HG02571 (cell line): ENCODE results near the gene PDE2A.

Experiments
- ATAC-seq: cut with Tn5 transposase; IDR thresholded peaks from one replicate; pipeline ENCODE4 v1.9.1; 2021; ENCODE audit warnings: mild to moderate bottlenecking, moderate library complexity; ENCODE audit not compliant: unreplicated experiment

PDE2A gene

DNA sequence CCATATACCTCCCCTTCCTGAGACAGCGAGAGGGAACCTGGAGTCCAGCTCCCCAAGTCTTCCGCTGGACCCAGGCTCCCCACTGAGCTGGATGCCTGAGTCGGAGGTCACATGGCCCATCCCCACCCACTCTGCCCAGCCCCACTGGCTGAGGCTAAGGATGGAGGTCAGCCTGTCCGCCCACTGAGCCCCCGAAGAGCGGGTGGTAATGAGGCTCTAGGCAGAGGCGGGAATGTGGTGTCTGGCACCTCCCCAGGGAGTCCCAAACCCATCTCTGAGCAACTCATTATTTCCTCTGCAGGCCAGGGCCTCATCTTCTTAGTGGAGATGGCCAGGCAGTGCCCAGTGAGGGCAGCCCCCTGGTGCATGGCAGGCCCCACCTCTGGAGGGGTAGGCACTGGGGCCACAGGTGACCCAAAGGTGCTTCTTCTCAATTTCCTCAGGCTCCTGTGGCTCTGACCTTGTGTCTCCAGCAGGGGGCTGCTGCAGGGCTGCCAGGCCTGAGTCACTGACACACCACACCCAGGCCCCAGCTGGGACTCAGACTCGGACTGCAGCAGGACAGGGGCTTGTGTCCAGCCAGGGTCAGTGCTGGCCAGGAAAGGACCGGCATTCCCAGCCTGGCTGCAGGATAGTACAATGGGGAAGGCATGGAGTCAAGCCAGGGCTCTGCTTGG lies 10.2 kb upstream of the PDE2A start:
- ATAC-seq, result no peak

DNA sequence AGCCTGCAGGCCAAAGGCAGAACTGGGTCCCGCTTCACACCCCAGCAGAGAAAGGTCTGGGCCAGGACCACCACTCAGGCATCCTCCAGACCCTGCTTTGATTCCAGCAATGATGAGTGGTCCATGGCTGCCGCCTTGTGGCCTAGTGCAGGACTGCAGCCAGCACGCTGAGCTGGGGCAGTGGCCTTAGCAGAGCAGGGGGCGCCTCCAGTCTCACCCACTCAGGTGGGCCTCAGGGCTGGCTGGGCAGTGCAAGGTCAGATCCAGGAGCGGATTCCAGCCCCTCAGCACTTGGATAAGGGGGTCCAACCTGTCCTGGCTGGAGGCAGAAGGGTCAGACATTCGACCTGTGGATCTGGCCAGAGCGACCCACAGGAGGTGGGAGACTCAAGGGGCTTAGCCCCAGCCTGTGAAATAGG lies 9.6 kb upstream of the PDE2A start:
- ATAC-seq, result no peak

DNA sequence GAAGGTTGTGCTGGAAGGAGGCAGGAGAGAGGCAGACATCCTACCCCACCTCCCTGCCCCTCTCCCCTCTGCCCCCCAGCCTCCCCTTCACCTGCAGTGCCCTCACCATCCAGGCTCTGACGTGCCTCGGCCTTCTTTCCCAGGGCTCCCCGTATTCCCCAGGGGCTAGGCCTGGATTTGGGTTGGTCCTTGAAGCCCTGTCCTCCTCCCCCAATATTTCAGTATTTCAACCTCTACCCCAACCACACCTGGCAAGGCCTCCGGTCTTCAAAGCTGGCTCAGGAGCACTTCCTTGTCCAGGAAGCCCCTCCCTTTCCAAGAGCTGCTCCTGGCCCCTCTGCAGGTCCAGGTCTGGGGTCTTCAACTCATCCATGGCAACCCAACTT lies 8.6 kb upstream of the PDE2A start:
- no peak for ATAC-seq

DNA sequence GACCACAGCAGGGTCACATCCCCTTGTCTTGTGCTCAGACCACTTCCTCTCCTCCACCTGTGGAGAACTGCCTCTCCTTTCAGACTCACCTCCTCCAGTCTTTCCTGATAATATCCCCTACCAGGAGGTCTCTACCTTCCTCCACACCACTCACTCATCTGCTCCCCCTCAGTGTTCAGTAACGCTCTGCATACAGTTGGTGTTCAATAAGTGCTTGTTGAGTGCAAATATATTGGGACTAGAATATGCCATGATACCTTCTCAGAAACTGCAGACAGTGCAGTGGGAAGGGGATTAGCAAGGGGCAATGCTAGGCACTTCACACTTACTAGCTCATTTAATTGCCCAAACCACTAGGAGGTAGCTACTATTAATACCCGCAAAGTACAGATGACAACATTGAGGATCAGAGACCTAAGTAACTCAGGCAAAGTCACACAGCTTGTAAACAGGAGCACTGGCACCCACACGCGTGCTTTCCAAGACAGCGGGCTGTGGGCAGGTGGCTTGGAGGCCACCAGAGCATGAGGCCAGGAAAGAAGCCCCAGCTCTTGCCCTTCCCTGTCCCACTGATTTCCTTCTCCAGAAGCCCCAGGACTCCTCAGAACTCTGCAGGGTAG lies 8.1 kb upstream of the PDE2A start:
- ATAC-seq, result no peak

DNA sequence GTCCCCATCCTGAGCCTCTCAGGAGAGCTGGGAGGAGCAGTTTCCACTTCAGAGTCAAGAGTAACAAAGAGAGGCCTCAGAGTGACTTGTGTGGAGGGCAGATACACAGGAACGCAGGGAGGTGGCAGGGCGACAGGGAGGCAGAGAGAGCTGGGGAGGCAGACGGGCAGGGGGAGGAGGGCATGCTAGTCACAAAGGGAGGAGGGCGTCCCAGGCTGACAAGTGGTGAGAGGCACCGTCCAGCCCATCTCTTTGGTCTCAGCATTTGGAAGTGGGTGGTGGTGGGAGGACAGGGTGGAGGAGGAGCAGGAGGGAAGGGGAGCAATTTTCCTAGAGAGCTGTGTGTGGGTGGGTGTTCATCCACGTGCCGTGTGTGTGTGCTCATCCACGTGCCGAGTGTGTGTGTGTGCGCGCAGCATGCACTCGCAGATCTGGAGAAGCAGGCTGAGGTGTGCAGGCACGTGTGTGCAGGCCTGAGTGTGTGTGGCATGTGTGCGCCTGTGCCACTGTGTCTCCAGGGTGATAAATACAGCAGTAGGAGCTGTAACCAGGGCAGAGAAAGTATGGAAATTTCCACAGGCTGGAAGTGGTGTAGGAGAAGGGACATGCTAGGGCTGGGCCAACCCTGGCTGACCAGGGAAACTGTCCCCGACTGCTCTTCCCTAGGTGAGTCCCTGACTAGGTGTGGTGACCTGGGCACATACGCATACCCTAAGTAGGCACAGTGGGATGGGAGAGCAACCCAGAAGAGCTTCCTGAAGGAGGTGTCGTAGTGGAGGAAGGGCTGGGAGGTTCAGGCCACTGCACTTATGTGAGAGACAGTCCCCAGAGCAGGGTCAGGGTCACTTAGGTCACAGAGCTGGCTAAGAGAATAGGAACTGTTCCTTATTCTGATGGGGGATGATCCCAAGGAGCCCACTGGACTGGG lies 7.3 kb upstream of the PDE2A start:
- ATAC-seq, result no peak

DNA sequence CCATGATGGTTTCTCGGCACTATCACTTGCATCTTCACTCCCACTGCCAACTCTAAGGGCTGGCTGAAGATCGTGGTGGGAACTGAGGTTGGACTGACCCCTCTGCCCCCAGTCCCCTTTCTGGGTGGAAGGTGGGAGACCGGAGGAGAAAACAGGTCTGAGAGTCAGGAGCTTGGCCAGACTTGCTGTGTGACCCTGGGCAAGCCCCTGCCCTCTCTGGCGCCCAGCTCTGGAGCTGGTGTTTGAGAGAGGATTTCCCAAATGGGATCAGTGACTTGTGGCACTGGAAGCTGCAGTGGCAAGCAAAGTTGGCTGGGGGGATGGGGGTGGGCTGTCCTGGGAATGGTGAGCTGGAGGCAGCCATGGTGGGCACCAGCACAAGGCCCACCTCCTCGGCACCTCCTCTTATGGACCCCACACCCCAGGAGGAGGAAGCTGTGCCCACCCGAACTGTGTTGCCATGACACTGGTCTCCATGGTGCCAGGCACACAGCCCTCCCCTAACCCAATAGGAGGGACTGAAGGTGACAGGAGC lies 6.5 kb upstream of the PDE2A start:
- no peak for ATAC-seq

DNA sequence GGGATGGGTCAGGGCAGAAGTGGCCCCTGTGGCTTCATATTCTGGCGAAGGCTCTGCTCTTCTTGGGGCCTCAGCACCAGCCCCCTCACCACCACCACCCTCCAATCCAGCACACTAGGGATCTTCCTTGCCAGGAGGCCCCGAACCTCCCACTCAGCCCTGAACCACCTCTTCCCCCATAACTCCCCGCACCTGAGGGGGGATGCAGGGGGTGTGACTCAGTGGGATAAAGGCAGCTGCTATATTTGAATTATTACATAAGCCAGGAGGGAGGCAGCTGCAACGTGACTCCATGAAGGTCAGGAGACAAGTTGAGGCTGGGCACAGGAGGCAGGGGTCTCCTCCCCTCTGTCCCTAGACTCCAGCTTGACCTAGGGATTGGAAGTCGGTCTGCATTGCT lies 5.6 kb upstream of the PDE2A start:
- ATAC-seq, result no peak

DNA sequence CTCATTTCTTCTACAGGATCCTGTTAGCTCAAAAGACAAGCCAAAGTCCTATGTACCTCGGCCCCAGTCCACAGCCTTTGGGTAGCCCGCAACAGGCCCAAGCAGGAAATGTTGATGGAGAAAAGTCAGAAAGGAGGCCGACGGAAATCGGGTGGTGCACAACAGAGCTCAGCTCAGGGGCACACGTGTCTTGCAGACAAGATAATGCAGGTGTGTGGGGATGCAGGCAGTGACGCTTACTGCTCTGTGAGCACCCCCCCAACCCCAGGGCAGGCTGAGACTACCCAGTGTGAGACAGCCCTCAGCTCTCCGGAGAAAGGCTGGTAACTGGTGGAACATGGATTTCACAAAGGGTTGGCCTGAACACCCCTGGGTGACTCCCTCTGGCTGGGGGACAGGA lies 4.3 kb upstream of the PDE2A start:
- ATAC-seq, result no peak

DNA sequence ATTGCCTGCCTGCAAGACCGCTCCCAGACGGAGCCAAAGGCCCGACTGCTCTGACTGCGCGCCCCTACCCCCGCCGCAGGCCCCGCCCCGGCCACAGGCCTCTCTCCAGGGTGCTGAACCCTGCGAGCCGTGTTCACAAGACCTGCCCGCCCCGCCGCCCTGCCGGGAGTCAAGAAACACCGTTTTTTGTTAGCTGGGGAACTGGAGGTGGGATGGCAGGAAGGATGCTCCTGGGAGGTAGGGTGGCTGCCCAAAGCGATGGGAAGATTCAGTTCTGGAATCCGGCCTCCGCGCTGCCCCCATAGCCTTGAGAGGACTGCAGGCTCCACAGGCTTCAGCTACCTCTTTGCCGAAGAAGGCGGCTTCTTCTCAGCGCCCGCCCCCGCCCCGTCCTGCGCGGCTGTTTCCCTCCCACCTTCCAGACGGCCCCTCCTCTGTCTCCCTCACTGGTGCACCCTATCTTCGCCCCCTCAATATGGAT lies 2.7 kb upstream of the PDE2A start:
- ATAC-seq, result no peak

DNA sequence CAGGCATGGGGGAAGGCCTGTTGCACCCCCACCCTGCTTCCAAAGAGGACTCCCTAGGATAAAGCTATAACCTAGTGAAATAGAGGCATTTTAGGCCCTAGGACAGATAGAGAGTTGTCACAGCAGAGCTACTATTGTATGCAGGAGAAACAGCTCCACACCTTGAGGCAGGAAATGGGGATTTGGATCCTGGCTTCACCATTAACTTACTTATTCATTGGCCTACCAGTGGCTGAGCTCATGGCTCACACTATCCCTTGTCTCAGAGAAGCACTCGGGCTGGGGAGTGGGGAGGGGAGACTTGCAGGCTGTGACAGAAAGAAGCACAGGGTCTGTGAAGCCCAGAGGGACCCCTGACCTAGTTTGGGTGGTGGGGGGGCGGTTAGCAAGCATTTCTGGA lies 999 bp upstream of the PDE2A start:
- no peak for ATAC-seq

DNA sequence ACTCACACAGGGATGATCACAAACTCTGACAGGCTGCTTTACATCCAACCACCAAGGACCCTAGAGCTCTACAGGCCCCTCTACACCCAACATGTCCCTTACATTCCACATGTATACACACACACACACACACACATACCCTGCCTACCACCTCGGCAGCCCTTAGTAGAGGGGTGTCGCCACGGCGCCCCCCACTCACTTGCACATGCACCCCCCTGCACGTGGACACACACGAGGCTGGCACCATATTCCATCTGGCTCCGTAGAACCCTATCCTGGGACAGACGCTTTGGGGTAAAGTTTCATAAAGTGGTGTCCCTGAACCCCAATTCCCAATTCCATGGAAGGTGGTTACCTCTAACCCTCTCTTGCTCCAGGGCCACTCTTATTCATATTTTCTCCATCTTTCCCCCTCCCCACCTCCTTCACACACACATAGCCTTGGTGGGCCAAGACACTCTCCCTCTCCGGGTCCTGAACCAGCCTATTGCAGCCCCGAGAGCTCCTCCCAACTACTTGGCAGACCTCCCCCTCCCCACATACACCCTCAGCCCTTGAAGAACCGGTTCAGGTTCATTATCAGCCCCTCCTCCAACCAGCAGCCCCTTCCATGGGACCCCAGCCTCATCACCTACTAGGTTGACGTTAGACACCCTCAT lies 809 bp downstream of the PDE2A start:
- ATAC-seq, result no peak

DNA sequence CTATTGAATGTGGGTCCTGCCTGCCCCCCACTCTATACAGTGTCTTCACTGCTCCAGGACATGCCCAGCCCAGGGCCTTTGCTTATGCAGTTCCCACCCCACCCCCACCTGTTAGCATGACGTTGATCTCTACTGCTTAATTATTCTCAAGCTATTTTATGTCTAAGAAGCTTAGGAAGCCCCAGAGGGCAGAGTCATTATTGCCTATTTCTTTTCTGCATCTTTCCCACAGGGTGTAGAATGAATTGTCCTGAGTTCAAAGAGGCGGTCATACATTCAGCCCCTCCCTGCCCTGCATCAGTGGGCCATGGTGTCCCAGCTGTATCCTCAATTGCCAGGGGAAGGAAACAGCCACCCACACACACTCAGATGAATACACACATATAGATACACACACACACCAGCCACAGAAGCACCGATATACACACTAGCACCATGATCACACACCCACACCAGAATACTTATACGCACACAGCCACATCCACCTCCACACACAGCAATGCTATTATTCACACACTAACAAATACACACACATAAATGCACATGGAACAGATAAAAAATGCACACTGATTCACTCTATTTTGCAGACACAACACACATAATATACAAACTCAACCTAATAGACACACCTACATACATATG lies 1.5 kb downstream of the PDE2A start:
- no peak for ATAC-seq

DNA sequence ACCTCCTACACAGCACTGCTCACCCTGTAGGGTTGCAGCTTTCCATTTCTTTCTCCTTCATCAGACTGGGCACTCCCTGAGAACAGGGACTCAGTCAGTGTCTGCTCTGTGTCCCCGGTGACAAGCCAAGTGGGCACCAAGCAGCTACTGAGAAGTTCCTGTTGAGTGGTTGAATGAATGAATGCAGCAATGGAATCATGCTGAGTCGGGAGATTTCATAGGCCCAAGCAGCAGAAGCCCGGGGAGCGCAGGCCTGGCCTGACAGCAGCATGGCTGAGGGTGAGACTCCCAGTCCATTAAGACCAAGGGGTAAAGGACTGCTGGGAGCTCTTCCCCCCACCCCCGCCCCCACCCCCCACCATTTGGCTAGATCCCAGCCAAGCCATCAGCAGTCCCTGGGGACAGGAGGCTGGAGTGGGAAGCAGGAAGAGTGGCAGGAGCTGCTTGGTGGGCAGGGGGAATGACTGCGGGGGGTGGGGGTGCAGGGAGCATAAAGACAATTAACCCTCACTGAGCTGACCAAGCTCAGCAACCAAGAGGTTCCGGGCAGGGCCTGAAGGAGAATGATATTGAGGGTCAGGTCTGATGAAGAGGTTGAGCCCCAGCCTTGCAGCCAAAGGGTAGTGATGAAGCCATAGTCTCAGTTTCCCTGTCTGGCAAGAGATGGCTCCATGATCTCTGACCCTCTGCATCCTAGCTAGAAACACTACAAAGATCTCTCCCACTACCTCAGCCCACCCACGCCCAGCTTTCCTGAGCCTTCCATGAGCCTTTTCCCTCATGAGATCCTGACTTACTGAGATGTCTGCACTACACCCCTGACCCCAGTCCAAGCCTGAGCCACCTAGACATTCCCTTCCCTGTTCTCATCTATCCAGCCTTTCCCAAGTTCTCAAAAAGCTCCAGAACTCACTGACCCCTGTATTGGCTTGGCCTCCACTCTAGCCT lies 2.8 kb downstream of the PDE2A start:
- no peak for ATAC-seq

DNA sequence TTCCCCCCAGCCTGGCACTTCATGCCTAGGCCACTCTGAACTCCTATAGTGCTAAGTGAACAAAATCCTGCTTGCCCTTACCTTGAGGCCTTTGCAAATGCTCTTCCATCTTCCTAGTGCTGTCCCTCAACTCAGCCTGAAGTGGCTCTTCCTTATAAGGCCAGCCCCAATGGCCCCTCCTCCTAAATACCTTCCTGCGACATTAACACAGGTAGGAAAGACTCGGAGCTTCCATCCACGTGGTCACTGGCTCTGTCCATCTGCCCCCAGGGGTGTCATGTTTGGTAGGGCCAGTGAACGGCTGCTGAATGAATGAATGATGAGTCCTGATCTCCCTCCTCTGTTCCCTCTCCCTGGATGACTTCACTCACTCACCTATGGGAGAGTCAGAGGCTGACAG lies 4.2 kb downstream of the PDE2A start:
- ATAC-seq, result no peak

DNA sequence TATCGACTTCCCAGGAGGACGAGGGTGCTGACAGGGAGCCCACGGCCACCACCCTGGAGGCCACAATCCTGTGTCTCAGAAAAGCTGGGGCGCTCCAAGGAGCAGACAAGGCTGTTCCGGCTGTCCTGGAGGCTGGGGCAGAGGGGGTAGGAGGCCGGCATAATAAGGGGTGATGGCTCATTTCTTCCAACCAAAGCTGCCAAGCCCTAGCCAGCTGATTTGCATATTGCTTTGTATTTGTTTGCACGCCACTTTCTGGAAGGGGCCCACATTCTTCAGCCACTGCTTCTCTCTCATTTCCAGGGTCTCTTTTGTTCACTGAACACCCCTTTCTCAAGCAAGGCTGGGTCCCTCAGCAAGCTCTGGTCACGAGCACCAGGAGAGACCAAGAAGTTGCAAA lies 4.7 kb downstream of the PDE2A start:
- ATAC-seq, result no peak

DNA sequence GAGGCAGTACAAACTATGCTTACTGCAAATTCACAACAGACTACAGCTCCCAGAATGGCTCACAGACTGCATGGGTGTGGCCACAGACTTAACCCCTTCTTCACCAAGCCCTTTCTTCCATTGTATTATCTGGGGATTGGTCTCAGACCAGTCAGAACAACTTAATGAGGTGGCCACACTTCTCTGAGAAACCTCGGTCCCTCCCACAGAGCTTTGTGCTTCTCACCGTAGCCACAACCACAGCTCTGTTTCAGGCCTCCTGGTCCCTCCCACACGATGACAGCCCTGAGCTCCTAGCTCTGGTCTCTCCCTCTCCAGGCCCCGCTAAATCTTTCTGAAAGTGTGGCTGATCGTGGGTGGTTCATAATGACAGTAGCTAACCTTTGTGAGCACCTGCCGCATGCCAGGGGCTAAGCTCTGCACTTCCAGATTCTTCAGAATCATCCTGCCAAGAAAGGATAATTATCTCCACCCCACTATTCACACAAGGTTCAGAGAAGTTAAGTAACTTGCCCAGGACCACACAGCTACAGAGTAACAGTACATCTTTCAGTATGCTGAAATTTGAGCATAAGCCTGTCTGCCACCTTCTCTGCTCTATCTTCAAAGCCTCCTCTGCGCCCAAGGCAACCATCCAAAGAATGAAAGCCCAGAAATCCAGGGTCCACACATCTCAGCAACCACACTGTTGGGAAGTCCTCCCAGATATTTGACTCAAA lies 5.4 kb downstream of the PDE2A start:
- peak; percentile 75 for ATAC-seq

DNA sequence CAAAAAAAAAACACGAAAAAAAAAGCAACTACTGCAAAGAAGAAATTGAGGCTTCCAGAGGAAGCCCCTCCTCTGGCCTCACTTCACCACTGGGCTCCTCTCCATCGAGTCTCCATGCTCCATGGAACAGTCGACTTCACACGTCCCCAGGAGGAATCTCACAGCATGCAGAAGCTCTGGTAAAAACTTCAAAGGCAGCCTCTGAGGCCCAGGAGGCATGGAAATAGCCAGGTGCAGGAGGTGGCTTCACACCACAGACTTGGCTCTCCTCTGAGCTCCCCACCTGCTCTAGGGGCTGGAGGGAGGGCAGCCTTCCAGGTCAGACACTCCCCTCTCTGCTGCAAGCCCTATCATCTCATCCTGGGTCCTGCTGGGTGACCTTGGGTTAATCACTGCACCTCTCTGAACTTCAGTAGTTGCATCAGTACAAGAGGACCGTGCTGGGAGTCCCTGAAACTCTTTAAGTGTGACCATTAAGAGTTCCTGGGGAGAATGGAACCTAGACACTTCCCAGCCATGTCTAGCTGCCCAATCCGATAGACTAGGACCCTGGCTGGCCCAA lies 8.2 kb downstream of the PDE2A start:
- no peak for ATAC-seq

DNA sequence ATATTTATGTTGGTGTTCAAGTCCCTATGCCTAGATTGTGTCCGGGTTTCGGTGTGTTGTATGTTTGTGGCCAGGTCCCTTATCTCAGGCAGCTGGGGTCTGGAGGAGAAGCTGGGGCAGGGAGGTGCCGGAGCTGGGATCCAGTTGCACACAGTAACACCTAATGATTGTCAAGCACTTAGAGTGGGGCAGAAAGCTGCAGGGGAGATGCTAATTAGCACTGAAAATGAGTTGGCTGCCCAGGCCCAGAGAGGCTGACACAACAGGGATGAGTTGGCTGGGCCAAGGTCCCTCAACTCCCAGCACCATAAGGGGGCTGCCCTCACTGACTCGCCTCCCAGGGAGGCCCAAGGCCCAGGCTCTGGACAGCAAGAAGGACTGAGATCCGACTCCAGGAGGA lies 12.2 kb downstream of the PDE2A start:
- ATAC-seq, result no peak
